HL-60 (cell line): ENCODE measurements around the gene TANGO6.

Experiments used
- POLR2AphosphoS5 ChIP-seq: IDR thresholded peaks from 2 replicates; pipeline ENCODE4 v1.6.1; 2012; ENCODE audit warnings: low read depth
- TF ChIP-seq, protein P1 (sequence below): IDR thresholded peaks from one replicate; pipeline ENCODE4 v1.5.1; 2011; ENCODE audit warnings: low read length, control low read depth, inconsistent platforms; ENCODE audit not compliant: insufficient read depth

DNA sequence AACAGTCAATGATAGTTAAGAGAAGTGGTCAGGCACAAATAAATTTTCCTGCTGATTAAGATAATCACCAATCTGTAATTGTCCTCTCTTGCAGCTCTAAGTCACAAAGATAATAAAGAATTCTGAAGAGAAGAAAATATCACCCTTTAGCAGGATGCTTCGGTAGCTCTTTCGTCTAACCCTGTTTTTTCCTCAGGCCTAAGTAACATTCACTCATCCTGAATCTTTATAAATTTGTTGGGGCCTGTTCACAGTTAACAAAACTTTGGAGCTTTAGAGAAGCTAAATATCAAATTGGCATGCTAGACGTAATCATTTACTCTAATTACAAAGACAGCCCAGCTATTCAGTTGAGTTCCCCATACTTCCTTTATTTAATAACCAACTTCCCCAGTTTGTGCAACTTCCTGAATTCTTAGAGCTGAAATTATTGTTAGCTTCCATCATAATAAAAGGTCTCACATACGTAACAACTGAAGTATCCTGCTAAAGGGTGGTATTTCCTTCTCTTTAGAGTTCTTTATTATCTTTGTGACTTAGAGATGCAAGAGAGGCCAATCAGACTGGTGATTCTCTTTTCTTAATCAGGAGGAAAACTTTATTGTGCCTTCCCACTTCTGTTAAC is 118.6 kb downstream of the TANGO6 start:
- TF ChIP-seq, protein P1, sequence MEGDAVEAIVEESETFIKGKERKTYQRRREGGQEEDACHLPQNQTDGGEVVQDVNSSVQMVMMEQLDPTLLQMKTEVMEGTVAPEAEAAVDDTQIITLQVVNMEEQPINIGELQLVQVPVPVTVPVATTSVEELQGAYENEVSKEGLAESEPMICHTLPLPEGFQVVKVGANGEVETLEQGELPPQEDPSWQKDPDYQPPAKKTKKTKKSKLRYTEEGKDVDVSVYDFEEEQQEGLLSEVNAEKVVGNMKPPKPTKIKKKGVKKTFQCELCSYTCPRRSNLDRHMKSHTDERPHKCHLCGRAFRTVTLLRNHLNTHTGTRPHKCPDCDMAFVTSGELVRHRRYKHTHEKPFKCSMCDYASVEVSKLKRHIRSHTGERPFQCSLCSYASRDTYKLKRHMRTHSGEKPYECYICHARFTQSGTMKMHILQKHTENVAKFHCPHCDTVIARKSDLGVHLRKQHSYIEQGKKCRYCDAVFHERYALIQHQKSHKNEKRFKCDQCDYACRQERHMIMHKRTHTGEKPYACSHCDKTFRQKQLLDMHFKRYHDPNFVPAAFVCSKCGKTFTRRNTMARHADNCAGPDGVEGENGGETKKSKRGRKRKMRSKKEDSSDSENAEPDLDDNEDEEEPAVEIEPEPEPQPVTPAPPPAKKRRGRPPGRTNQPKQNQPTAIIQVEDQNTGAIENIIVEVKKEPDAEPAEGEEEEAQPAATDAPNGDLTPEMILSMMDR, result no peak
- no peak for TF ChIP-seq POLR2AphosphoS5
